Measurements from ENCODE around the gene ANKRD34A. TPM values are rescaled to one million over a fixed set of nuclear protein-coding genes. Genes with fewer than 3 reads are reported as not detected.

The ANKRD34A gene
- total RNA-seq, 3 donors from 2014 or later: 0.16 to 0.98 (median 0.59) TPM

- no peaks in the 10 kb centered on the region for H3K27me3 ChIP-seq
- peak overlapping the region; percentile 59 to 80 (median 68) for H3K4me3 ChIP-seq
- H3K4me1 ChIP-seq: peaks cover 12 to 17% of the 10 kb centered on the region in 2 donors
- no peaks in the 10 kb centered on the region for H3K9me3 ChIP-seq
- H3K36me3 ChIP-seq: no peaks in the 10 kb centered on the region
- intact Hi-C loops (cut with DNase I; ENCODE audit: low total_unique reads): no loop called here
- no peak for DNase-seq (ENCODE audit: low spot score in 2 of 2)
- TF ChIP-seq CTCF (IDR thresholded peaks at IDR 0.05) (no peak), POLR2AphosphoS5 (IDR thresholded peaks at IDR 0.05) (peak in 1 of 3 donors; percentile 2), POLR2A (IDR thresholded peaks at IDR 0.05) (no peak)
- peak overlapping the region; percentile 92 to 94 for H3K27ac ChIP-seq
These were observed 2.8 kb downstream of the ANKRD34A start for GRCh38 chr1:145961425-145962156.

GRCh38 chr1:145961109-145961424, 3.3 kb downstream of the ANKRD34A start:
- H3K36me3 ChIP-seq: no peaks in the 10 kb centered on the region
- intact Hi-C loops (cut with DNase I; ENCODE audit: low total_unique reads): no loop called here
- H3K9me3 ChIP-seq: no peaks in the 10 kb centered on the region
- H3K27me3 ChIP-seq: no peaks in the 10 kb centered on the region
- peak overlapping the region; percentile 59 to 80 (median 68) for H3K4me3 ChIP-seq
- H3K4me1 ChIP-seq: peaks cover 12 to 17% of the 10 kb centered on the region in 2 donors
- H3K27ac ChIP-seq: peak overlapping the region; percentile 92 to 94
- no peak for DNase-seq (ENCODE audit: low spot score in 2 of 2)
- TF ChIP-seq CTCF (IDR thresholded peaks at IDR 0.05): no peak
- TF ChIP-seq POLR2AphosphoS5 (IDR thresholded peaks at IDR 0.05): no peak
- no peak for TF ChIP-seq POLR2A (IDR thresholded peaks at IDR 0.05)

- Histone ChIP-seq H3K36me3 (no peaks in the 10 kb centered on the region), H3K27me3 (no peaks in the 10 kb centered on the region), H3K4me1 (peaks cover 12 to 17% of the 10 kb centered on the region in 2 donors), H3K9me3 (no peaks in the 10 kb centered on the region), H3K27ac (peak overlapping the region; percentile 92 to 94), H3K4me3 (peak overlapping the region; percentile 59 to 80 (median 68))
- DNase-seq (ENCODE audit: low spot score in 2 of 2): peak; percentile 55 to 69
- intact Hi-C loops (cut with DNase I; ENCODE audit: low total_unique reads): no loop called here
- TF ChIP-seq POLR2A (IDR thresholded peaks at IDR 0.05) (peak; percentile 43), CTCF (IDR thresholded peaks at IDR 0.05) (no peak), POLR2AphosphoS5 (IDR thresholded peaks at IDR 0.05) (peak; percentile 25 to 54 (median 42))
These were observed 3.8 kb downstream of the ANKRD34A start for GRCh38 chr1:145960468-145961108.

- no peak for DNase-seq (ENCODE audit: low spot score in 2 of 2)
These were observed 4.4 kb downstream of the ANKRD34A start for GRCh38 chr1:145959957-145960467.

More at GRCh38 chr1:145959957-145960467, 4.4 kb downstream of the ANKRD34A start:
- Histone ChIP-seq H3K4me3 (peak overlapping the region; percentile 59 to 80 (median 68)), H3K36me3 (no peaks in the 10 kb centered on the region), H3K27ac (peak overlapping the region; percentile 92 to 94), H3K27me3 (no peaks in the 10 kb centered on the region), H3K4me1 (peaks cover 12 to 13% of the 10 kb centered on the region in 2 donors), H3K9me3 (no peaks in the 10 kb centered on the region)
- intact Hi-C loops (cut with DNase I; ENCODE audit: low total_unique reads): no loop called here
- no peak for TF ChIP-seq CTCF (IDR thresholded peaks at IDR 0.05)
- no peak for TF ChIP-seq POLR2AphosphoS5 (IDR thresholded peaks at IDR 0.05)
- TF ChIP-seq POLR2A (IDR thresholded peaks at IDR 0.05): no peak

All from breast epithelium (tissue), 4 donors.